HG02852 (cell line): ENCODE data around the gene MYOM3.

Source experiments
- ATAC-seq: cut with Tn5 transposase; IDR thresholded peaks from one replicate; pipeline ENCODE4 v1.9.1; 2021; ENCODE audit warnings: mild to moderate bottlenecking, moderate library complexity; ENCODE audit not compliant: unreplicated experiment

The MYOM3 gene

DNA sequence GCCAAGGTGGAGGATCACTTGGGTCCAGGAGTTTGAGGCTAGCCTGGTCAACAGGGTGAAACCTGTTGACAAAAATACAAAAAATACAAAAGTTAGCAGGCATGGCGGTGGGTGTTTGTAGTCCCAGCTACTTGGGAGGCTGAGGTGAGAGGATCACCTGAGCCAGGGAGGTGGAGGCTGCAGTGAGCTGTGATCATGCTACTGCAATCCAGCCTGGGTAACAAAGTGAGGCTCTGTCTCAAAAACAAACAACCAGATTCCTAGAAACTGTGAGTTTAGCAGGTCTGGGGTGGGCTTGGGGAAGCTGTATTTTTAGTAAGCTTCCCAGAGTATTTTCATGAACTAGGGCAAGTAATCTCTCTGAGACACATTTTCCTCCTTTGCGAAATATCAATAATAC is 5.2 kb upstream of the MYOM3 start:
- no peak for ATAC-seq

DNA sequence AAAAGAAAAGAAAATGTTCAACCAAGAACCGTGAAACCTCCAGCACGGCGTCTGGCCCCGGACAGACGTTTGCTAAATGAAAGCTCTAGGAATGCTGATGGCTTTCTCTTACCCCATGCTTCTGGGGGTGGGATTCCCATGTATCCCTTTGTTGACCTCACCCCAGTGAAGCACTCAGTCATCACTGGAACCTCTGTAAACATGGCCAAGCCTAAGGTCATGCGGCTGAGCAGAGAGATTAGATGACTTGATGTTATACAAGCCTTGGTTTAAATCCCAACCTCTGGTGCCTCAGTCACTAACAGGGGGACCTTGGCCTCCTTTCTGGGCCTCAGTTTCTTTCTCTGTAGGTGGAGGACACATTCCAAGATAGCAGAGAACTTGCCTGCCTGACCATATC is 2.8 kb upstream of the MYOM3 start:
- no peak for ATAC-seq

DNA sequence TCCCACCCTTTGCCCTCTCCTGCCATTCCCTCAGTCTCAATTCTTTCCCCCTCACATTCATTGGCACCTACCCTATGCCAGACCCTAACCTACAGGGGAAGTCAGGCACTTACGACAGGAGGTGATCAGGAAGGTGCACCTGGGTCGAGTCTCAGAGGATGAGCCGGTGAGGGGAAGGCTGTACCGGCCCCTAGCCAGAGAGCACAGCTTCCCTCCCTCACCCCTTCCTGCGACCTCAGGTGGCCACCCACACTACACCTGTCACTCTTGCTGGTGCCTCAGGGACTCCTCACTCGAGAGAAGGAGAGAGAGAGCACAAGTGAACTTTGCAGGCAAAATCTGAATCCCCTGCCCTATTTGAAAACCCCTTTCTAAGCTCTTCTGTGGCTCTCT is 1.7 kb upstream of the MYOM3 start:
- ATAC-seq, result no peak

DNA sequence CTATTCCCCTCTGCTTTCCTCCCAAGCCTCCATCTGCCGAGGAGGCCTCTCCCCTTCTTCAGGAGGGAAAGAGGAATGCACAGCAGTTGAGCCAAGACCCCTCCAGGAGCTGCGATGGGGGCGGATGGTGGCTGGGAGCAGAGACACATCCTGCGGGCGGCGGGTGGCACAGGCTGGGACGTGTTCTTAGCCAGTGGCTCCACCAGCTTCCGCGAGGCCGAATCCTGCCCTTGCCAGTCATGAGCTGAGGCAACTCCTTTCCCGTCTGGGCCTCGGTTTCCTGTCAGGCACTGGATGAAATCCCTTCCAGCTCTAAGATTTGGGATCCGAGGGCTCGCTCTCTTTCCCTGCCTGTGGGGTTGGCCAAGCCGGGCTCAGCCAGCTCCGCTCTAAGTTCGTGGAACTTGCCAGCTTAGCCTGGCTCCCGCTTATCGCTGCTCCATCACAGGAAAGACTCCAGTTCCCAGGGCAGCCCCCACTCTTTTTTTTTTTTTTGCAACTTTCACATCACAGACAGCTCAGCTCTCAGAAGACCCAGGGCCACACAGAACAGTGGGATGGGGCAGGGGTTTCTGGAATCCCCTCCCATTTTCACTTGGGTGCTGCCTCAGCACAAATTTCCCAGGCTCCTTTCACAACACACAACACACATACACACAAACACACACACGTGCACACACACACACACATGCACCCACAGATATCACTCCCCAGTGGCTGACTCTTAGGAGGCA is 506 bp downstream of the MYOM3 start:
- no peak for ATAC-seq

DNA sequence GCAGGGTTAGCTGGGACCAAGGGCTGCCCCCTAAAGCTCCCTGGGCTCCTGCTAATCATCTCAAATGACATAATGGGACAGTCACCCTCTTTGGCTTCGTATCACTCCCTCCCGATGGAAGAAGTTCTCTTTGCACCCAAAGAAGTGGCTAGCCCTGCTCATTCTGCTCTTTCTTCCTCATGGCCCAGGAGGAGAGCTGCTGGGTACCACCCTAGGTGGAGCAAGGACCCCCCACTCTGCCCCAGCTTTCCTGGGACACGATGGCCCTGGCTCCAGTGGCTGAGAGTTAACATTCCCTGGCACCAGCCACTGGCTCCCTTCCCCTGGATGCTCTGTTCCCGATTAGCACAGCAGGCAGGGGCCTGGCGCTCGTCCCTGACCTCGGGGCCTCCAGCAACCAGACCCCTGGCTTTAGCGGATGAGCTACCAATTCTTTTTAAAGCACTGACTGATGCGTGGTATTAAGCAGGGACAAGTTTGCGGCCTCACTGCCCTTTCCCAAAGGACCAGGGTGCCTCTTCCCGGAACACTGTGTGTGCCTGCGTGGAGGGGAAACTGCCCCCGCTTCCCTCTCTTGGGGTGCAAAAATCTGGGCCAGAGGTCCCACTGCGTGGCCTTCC is 1.2 kb downstream of the MYOM3 start:
- no peak for ATAC-seq

DNA sequence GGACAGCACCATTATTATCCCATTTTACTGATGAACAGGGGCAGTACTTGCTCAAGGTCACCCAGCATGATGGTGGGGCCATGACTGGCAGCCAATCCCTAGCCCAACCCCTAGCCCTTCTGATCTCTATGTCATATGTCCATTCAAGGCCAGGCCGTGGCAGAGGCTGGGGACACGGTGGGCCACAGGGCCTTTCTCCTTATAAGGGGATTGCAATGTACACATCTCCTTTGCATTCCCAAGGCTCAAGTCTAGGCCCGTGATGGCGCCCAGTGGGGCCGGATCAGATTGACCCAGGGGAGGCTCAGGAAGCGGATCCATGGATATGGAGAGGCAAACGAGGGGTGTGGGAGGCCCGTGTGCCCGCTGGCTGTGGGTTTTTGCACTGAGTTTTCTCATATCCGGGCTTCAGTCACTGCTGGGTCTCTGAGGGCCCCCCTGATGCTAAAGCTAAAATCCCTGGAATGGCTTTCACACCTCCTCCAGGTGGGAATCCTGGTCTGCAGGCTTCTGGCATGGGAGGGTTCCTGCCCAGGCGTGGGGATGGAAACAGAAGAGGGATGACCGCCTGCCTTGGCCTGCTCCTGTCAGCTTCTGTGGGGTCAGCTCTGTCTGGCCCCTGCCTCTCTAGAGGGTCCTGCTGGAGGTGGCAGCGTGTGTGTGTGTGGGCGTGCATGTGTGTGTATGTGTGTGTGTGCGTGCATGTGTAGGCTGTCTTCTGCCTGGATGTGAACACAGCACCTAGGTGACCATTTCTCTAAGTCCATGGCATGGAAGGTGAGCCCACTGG is 2.1 kb downstream of the MYOM3 start:
- ATAC-seq, result no peak

DNA sequence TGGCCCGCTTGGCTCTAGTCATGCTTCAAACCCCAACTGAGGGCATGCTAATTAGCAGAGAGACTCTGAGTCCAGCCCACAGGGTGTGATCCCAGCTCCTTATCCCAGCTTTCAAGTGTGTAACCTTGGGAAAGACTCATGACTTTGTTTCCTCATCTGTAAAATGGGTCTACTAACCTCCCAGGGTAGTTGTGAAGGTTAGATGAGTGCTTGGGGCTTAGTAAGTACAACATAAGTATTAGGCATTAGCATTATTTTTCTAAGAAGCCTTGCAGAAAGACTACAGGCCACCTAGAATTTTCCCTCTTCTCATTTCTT is 2.8 kb downstream of the MYOM3 start:
- no peak for ATAC-seq

DNA sequence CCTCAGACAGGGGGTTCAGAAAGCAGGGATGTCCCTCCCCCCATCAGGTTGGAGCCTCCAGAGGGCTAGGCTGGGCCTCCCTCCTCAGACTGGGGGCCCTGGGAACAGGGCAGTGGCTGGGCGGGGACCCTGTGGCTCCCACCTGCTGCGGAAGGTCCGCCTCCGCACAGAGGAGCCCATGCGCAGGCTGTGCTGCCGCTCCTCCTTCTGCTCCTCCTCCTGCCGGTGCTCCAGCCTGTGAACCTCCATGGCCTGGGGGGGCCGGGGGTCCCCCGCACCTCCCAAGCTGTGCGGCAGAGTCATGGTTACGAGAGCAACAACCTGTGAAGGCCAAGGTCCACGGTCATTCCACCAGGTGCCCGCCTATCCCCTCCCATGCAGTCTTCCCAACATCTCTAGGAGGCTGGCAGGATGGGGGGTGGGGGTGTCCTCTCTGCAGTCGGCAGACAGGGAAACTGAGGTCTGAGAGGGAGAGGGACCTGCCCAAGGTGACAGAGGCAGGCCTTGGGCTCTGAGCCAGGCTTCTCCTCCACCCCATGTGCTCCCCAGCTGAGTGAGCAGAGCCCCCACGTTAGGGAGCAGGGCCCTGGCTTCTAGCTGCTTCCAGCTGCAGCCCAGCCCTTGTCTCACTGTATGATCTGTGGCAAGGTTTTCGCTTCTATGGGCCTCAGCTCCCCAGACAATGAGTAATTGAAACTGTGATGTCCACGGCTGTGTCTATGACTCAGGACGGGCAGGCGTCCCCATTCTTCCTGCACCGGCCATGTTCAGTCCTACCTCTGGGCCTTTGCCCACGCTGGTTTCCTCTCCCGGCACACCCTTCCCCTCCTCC is 3.4 kb downstream of the MYOM3 start:
- no peak for ATAC-seq

DNA sequence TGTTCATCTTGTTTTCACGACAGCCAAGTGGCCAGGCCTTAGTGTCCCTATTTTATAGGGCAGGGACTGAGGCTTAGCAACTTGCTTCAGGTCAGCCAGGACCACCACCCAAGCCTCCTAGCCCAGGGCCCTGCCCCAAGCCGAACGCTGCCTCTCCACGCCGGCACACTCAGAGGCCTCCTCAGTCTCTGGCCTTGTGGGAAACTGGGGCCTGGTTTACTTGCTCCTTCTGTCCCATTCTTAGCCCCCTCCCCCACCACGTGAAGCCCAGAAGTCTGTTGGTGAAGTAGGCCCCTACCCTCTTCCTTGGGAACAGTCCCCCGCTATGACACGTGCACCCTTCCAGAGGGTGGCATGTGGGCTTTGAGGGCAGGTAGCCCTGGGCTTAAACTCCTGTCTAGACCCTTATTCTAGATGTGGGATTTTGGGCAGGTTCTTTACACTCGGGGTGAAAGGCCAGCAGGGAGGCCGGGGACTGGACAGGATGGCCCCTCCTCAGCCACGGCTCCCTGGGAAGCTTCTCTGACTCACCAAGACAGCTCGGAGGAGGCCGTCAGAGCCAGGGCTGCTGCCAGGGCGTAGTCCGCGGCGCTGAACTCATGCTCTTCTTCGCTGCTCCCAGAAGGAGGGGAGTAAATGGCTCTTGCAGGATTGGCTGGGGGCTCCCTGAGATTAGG is 4.3 kb downstream of the MYOM3 start:
- ATAC-seq, result no peak

DNA sequence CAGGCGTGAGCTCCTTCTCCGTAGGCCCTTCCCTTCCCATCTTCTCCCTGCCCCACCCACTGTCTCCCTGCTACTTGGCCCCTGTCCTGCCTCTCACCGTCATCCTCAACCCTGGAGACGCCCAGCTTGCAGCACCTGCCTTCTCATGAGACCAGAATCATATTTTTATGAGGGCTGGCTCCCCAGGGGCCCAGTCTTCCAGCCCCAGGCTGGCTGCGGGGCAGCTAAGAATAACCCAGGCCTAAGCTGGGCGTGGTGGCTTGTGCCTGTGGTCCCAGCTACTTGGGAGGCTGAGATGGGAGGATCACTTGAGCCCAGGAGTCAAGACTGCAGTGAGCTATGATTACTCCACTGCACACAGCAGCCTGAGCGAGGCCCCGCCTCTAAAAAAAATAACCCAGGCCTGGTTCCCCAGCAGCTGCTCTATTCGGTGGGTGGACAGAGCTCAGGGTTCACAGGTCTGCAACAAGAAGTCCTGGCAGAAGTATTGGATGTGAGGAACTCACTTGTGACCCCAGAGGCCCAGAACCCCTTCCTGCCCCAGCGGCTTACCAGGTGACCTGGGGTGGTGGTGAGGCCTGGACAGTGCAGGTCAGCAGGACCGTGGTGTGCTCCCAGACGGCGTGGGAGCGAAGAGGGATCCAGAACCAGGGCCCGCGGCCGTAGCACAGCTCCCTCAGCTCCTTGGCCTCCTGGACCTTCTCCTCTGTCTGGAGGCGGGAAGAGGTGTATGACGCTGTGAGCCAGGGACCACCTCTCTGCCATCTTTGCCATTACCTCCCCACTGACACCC is 6.4 kb downstream of the MYOM3 start:
- ATAC-seq, result no peak

DNA sequence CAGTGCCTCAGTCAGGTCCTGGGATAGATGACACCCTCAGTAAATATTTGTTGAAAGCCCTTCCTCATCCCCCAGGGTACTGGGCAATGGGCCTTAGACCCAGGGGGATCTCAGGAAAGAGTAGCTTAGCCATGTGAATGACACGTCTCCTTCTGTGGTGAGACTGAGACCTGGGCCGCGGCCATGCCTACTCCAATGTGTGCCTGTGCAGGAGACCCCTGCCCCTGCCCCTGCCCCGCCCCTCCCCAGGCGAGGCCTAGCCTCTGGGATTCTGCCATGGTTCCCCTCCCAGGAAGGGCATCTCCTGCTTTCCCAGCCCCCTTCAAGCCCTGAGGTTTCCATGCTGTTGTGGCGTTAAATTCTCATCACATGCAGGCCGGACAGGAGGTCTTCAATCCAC is 7.1 kb downstream of the MYOM3 start:
- ATAC-seq, result no peak

DNA sequence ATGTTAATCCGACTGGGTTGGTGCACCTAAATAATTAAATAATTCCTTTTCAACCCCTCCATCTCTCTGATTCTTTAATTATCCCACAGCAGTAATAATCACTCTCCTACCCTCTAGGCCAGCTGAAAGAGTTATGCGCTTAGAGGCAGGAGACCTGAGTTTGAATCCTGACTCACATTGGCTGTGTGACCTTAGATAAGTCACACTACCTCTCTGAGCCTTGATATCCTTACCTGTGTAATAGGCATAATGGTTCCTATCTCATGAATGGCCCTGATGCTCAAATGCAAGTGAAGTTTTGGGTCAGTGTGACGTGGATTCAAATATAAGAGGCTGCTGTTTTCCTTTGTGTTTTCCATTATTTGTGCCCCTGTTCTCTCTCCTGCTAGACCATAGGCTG is 8.1 kb downstream of the MYOM3 start:
- no peak for ATAC-seq

DNA sequence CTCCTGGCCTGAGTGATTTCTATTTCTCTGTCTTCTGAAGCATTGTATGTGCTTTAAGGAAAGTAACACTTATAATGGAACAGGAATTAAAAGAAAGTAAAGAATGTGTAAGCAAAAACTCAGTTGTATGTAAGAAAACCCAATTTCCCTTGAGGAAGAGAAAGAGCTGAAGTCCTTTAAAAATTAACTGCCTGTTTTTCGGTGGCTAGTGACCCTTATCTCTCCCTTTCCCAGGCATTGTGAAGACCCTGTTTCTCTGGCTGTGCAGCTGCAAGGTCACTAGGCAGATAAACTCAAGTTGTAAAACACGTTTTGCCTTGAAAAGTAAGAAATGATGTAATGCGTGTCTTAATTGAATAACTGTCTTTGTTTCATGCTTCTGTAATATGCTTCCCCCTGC is 8.5 kb downstream of the MYOM3 start:
- no peak for ATAC-seq

DNA sequence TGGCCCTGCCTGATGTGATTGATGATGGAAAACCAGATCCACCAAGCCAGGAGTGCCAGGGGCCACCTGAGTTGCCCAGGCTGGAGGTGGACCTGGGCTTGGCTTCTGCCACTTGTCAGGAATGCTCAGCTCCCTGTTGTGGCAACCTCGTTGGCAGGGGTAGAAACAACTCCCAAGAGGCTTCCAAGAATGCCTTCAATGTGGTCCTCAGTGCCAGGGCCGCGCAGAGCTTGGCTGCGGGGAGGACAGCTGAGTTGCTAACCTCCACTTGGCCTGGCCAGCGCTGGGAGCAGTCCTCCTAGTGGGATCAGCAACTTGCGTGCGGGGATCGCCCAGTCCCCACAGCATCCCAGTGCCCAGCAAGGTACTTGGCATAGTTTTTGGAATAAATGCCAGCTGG is 9.0 kb downstream of the MYOM3 start:
- no peak for ATAC-seq

DNA sequence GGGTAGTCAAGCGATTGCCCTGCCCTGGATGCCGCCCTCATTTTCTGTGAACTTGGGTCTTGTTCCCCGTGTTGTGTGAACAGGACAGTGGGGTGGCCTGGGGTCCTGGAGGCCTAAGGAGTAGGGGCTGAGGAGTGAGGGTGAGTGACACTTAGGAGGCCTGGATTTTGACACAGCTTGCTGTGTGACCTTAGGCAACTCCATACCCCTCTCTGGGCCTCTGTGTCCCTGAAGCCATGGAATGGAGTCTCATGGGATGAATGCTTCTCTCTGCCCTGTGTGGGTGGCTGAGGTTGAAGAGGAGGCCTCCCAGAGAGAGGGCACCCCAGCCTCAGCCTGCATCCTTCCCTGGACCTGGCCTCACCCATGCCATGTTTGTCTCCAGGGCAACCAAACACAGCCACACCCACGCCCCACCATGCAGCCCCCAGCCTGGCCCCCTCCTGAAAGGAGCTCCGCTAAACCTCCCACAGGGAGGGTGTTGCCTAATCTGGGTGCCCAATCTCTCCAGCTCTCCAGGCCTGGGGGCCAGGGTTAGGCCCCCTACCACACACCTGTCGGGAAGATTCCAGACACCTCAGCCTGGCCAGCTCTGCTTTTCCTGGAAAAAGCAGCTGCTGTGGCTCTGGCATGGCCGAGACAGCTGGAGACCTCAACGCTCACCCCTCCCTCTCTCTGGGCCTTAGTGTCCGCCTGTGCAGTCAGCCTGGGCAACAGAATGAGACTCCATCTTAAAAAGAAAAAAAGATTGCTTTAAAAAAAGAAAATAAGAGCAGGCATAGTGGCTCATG is 9.9 kb downstream of the MYOM3 start:
- no peak for ATAC-seq

DNA sequence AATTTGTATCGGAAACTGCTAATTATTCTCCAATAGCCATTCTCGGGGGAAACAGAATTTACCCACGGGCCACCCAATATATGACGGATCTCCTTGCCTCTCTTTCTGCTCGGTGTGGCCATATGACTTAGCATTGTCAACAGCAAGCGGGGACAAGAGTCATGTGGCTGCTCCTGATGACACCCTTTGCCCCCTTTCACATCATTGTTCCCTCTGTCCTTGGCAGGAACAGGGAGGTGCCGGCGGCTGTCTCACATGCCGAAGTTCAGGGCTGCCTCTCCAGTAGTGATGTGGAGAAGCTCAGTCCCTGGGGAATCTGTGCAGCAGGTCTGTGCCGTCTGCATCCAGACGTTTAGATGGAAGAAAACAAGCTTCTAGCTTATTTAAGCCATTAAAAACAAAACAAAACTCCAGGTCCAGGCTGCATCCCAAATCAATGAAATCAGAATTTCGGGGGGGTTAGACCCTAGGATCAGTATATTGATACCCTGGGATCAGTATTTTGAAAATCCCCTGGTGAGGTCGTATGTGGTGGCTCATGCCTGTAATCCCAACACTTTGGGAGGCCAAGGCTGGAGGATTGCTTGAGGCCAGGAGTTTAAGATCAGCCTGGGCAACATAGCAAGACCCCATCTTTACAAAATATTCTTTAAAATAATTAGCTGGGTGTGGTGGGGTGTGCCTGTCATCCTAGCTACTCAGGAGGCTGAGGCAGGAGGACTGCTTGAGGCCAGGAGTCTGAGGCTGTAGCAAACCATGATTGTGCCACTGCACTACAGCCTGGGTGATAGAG is 10.8 kb downstream of the MYOM3 start:
- no peak for ATAC-seq

DNA sequence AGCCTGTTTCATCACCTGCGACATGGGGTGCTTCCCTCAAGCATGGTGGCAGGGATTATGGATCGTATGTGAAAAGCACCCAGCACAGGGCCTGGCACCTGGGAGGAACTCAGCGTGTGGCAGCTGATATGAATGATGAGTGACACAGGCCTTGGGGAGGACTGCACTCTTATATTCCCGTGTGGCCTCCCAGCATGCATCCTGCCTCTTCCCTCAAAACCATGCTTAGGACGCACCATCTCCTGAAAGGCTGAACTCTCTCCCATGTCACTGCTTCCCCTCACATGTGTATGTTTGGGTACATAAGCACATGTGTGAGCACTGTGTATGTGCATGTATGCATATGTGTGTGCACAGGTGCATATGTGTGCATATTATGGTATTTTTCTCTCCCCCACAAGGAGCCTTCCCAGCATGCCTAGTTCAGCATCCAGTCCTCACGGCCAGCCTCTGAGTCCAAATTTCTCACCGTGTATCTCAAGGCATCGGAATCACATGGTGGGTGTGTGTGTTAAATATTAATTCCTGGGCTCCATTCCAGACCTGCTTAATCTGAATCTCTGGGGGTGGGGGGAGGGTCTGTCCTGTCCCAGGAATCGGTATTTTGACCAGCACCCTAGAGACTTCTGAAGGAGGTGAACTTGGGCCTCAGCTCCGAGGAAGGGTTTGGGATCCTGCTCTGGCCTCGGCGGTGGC is 12.8 kb downstream of the MYOM3 start:
- no peak for ATAC-seq

DNA sequence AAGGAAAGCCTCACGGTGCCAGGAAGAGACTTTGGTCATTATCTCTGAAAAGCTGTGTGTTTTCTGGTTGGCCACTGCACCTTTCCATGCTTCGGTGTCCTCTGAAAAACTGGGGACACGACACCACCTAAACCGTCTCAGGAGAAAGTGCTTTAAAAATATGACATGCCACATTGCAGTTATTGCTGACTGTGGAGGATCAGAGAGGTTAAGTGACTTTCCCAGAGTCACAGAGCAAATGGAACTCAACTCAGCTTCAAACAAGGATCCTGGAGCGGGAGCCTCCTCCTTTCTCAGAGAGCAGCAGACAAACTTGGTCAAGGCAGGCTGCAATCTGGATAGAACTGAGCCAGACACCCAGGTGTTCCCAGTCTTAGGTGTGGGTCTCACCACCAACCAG is 13.8 kb downstream of the MYOM3 start:
- no peak for ATAC-seq
